Astrocyte of the cerebellum (primary cell): Measurements from ENCODE around the gene RPL23.

Source experiments
- DNase-seq: peaks from one replicate; pipeline ENCODE4 v3.0.0-alpha.2; 2011; ENCODE audit warnings: low read depth
- H3K4me3 ChIP-seq: 2 replicates; pipeline ENCODE4 v1.5.1; 2011; ENCODE audit warnings: mild to moderate bottlenecking, low read depth, low read length, moderate library complexity
- CTCF ChIP-seq: IDR thresholded peaks from 2 replicates; pipeline ENCODE4 v1.5.1; 2012; ENCODE audit warnings: low read length, low read depth, moderate library complexity, mild to moderate bottlenecking; ENCODE audit errors: missing control alignments
- in situ Hi-C: cut with HindIII; loops from 2 replicates; pipeline ENCODE4 v1.10.0; 2017; ENCODE audit warnings: low sequenced_read_pairs

Gene RPL23

DNA sequence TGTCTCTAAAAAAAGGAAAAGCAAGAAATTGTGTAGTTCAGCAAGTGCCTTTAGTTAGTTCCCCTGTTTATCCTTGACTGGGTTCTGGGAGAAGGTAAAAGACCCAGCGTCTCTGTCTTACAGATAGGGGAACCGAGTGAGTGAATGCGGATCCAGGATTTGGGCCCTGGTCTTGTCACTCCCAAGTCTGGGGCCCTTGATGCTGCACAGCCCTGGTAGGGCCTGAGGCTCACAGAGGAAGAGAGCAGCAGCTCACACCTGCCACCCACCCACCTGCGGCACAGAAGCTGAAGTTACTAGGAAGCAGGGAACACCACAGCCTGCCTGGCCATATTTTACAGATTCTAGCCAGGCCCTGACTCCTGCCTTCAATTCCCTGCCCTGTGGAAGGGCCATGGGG, 38.6 kb upstream of the RPL23 start:
- no peak for TF ChIP-seq CTCF
- DNase-seq = no peak
- in situ Hi-C loops = no loop called here

GRCh38 chr17:38891441-38891840, 37.9 kb upstream of the RPL23 start:
- TF ChIP-seq CTCF = no peak
- no peak overlapping the region for H3K4me3 ChIP-seq
- in situ Hi-C loops = no loop called here
- no peak for DNase-seq

More for the DNA sequence above, 38.6 kb upstream of the RPL23 start:
- H3K4me3 ChIP-seq = no peak overlapping the region

- H3K4me3 ChIP-seq = no peak overlapping the region
- no peak for TF ChIP-seq CTCF
- DNase-seq = no peak
- in situ Hi-C loops = no loop called here
These were observed 36.9 kb upstream of the RPL23 start for GRCh38 chr17:38890410-38890746.

GRCh38 chr17:38889745-38890409, 36.4 kb upstream of the RPL23 start:
- in situ Hi-C loops = no loop called here
- no peak for TF ChIP-seq CTCF
- no peak overlapping the region for H3K4me3 ChIP-seq
- no peak for DNase-seq

DNA sequence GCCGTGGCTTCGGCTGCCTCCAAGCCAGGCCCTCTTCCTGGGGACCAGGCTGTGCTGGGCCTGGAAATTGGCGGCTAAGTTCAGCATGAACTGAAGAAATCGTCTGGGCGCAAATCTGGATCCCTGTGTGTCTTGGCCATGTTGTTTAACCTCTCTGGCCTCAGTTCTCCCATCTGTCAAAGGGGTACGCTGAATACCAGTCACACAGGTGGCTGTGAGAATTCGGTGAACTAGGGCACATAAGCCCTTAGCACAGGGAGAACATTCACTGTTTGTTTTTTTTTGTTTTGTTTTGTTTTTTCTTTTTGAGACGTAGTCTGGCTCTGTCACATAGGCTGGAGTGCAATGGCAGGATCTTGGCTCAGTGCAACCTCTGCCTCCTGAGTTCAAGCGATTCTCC, 35.3 kb upstream of the RPL23 start:
- no peak for TF ChIP-seq CTCF
- in situ Hi-C loops = no loop called here
- no peak for DNase-seq
- H3K4me3 ChIP-seq = no peak overlapping the region

DNA sequence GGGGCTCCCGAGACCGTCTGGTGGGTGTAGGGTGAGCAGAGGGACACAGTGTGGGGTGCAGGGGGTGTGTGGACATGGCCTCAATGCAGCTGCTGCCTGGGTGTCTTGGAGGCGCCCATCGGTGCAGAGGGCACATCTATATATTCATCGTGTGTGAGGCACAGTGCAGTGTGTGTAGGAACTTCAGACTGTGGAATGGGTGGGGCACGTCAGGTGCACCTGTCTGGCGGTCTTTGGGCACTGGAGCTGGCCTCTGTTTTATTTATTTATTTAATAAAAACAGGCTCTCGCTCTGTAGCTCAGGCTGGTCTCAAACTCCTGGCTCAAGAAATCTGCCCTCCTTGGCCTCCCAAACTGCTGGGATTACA, 33.1 kb upstream of the RPL23 start:
- no peak overlapping the region for H3K4me3 ChIP-seq
- in situ Hi-C loops = no loop called here
- no peak for DNase-seq
- TF ChIP-seq CTCF = no peak
